ENCODE measurements around the gene TARS3. TPM values are rescaled to one million over a fixed set of nuclear protein-coding genes. Genes with fewer than 3 reads are reported as not detected.

Gene TARS3
- total RNA-seq, 1 experiment from 2014 or later, result 14.1 TPM

DNA sequence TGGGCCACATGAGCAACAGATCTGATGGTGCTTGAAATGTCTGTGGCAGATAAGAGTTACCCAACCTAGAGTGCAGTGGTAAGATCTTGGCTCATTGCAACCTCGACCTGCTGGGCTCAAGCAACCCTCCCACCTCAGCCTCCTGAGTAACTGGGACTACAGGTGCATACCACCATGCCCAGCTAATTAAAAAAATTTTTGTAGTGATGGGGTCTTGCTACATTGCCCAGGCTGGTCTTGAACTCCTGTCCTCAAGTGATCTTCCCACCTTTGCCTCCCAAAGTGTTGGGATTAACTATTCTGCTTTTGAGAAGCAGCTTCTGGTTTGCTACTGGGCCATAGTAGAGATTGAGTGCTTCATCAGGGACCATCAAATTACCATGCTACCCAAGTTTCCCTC is 2.9 kb upstream of the TARS3 start:
- H2BK20ac ChIP-seq (ENCODE audit: low read depth, low read length, poor library complexity, severe bottlenecking), result no peak overlapping the region
- H2BK15ac ChIP-seq (ENCODE audit: low read depth, low read length), result no peak overlapping the region
- Mint-ChIP-seq H3K36me3 (ENCODE audit: insufficient read depth in 1 of 3, low read depth in 3 of 3) (peaks cover 0 to 2% (median 2%) of the 10 kb centered on the region in 3 experiments; a peak in 4 of 7 replicates), H3K27me3 (ENCODE audit: low read depth) (no peaks in the 10 kb centered on the region), H3K4me1 (peaks cover 7 to 11% of the 10 kb centered on the region in 2 experiments; a peak in 3 of 4 replicates), H3K9me3 (no peaks in the 10 kb centered on the region), H3K27ac (no peak overlapping the region), H3K4me3 (no peak overlapping the region)
- H2BK120ac ChIP-seq (ENCODE audit: low read depth, low read length, poor library complexity, severe bottlenecking), result no peak overlapping the region
- no peak overlapping the region for H2BK12ac ChIP-seq (ENCODE audit: insufficient read length, low read depth, low read length)
- no peak overlapping the region for H4K5ac ChIP-seq (ENCODE audit: insufficient read length, low read depth, low read length)
- peaks cover 6% of the 10 kb centered on the region for H3K23me2 ChIP-seq (ENCODE audit: insufficient read length, low read depth, low read length, poor library complexity, severe bottlenecking)
- H3K27ac ChIP-seq (ENCODE audit: insufficient read length, low read depth, low read length), result no peak overlapping the region
- H3T11ph ChIP-seq (ENCODE audit: low read length), result no peak overlapping the region
- no peak overlapping the region for H4K8ac ChIP-seq (replicated peaks; ENCODE audit: insufficient read length, low read depth, low read length)
- H2AK5ac ChIP-seq (ENCODE audit: insufficient read length, low read length), result no peak overlapping the region
- no peak overlapping the region for H3K9ac ChIP-seq (ENCODE audit: extremely low read depth, insufficient read length, low read length)
- no peak overlapping the region for H2AFZ ChIP-seq (ENCODE audit: low read length)
- no peaks in the 10 kb centered on the region for H3K79me2 ChIP-seq (ENCODE audit: insufficient read depth, low read length)
- H3K79me1 ChIP-seq (ENCODE audit: insufficient read depth, low read depth, low read length, poor library complexity, severe bottlenecking), result no peaks in the 10 kb centered on the region
- no peak overlapping the region for H3K23ac ChIP-seq (ENCODE audit: insufficient read length, low read depth, low read length)
- no peak overlapping the region for H4K91ac ChIP-seq (ENCODE audit: insufficient read length, low read depth, low read length)
- H3K18ac ChIP-seq (ENCODE audit: insufficient read length, low read depth, low read length), result no peak overlapping the region
- H3K4me1 ChIP-seq (ENCODE audit: insufficient read depth, low read length), result no peaks in the 10 kb centered on the region
- no peaks in the 10 kb centered on the region for H3K27me3 ChIP-seq (ENCODE audit: insufficient read depth, low read length)
- no peak overlapping the region for H3K56ac ChIP-seq (ENCODE audit: insufficient read length, low read depth, low read length)
- TF ChIP-seq, protein P1, sequence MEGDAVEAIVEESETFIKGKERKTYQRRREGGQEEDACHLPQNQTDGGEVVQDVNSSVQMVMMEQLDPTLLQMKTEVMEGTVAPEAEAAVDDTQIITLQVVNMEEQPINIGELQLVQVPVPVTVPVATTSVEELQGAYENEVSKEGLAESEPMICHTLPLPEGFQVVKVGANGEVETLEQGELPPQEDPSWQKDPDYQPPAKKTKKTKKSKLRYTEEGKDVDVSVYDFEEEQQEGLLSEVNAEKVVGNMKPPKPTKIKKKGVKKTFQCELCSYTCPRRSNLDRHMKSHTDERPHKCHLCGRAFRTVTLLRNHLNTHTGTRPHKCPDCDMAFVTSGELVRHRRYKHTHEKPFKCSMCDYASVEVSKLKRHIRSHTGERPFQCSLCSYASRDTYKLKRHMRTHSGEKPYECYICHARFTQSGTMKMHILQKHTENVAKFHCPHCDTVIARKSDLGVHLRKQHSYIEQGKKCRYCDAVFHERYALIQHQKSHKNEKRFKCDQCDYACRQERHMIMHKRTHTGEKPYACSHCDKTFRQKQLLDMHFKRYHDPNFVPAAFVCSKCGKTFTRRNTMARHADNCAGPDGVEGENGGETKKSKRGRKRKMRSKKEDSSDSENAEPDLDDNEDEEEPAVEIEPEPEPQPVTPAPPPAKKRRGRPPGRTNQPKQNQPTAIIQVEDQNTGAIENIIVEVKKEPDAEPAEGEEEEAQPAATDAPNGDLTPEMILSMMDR (conservative IDR thresholded peaks at IDR 0.05), result no peak
- H3K14ac ChIP-seq (ENCODE audit: insufficient read depth, low read length), result no peak overlapping the region
- no peak for DNase-seq
- no peak overlapping the region for H2BK5ac ChIP-seq (ENCODE audit: insufficient read length, low read length)
- no peak overlapping the region for H3K4ac ChIP-seq (ENCODE audit: low read depth, low read length)
- WGBS (ENCODE audit: extremely low coverage, insufficient read length, low lambda C conversion rate), result no CpG with 5 or more reads among the region's 1 CpG
- H3K4me2 ChIP-seq (ENCODE audit: insufficient read depth, insufficient read length, low read length), result no peak overlapping the region
- no peaks in the 10 kb centered on the region for H3K9me3 ChIP-seq (ENCODE audit: control insufficient read depth, low read depth, low read length)
- no peaks in the 10 kb centered on the region for H4K20me1 ChIP-seq (ENCODE audit: control insufficient read depth, insufficient read depth, insufficient read length)
